HG03469 (cell line): ENCODE data around the gene MOB4.
"Not testable (repeated sequence)": the region's sequence is repeated elsewhere in the genome, so short reads cannot be mapped to it uniquely, and the experiment has no call there.

Experiments
- ATAC-seq: cut with Tn5 transposase; IDR thresholded peaks from one replicate; pipeline ENCODE4 v1.9.1; 2021; ENCODE audit warnings: mild to moderate bottlenecking, moderate library complexity, moderate number of reproducible peaks; ENCODE audit not compliant: unreplicated experiment

The MOB4 gene

DNA sequence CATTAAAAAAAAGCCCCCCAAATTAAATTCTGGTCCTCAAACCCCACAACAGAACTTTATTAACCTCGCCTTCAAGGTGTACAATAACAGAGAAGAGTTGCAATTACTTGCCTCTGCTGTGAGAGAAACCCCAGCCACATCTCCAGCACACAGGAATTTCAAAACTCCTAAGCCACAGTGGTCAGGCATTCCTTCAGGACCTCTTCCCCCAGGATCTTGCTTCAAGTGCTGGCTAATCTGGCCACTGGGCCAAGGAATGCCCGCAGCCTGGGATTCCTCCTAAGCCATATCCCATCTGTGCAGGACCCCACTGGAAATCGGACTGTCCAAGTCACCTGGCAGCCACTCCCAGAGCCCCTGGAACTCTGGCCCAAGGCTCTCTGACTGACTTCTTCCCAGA lies 64.3 kb downstream of the MOB4 start:
- ATAC-seq = not testable (repeated sequence)

GRCh38 chr2:197587255-197587654 lies 71.4 kb downstream of the MOB4 start:
- ATAC-seq = not testable (repeated sequence)

GRCh38 chr2:197591339-197592072 lies 75.6 kb downstream of the MOB4 start:
- ATAC-seq = no peak

- ATAC-seq = no peak
Measured at GRCh38 chr2:197596766-197597165, 80.9 kb downstream of the MOB4 start.

- no peak for ATAC-seq
Measured at GRCh38 chr2:197597166-197597565, 81.3 kb downstream of the MOB4 start.

DNA sequence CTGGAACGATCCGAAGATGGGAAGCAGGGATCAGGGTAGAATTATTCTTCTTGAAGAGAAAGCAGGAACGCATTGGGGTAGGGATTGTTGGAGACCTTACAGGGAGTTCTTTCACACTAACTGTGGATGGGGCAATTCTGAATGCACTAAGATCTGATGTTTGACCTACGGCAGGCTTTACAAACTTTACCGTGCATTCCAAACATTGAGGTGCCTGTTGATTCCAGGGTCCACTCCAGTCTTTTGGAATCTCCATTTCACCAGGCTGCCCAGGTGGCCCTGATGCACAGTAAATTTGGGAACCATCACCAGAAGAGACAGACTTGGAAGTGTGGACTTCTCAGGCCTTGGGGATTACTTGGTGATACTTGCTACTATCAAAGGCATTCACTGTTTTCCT lies 82.6 kb downstream of the MOB4 start:
- no peak for ATAC-seq

- ATAC-seq = peak; percentile 55
Measured at GRCh38 chr2:197599285-197599965, 83.6 kb downstream of the MOB4 start.

DNA sequence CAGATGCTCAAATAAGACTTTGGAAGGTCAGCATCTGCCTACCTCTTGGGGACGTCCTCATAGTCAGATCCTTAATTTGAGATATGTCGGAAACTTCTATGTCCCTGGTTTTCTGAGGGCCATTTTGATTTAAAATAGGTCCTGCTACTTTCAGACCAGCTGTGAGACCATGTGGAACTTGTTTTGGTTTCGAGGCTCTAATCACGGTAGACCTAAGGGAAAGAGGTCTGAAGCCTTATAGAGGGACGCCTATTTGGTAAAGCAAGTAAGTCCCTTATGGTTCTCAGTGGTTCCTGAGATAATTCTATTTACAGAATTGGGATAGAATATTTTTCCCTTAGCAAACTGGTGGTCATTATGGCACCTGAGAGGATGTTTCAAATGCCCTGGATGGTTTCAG lies 84.4 kb downstream of the MOB4 start:
- no peak for ATAC-seq

DNA sequence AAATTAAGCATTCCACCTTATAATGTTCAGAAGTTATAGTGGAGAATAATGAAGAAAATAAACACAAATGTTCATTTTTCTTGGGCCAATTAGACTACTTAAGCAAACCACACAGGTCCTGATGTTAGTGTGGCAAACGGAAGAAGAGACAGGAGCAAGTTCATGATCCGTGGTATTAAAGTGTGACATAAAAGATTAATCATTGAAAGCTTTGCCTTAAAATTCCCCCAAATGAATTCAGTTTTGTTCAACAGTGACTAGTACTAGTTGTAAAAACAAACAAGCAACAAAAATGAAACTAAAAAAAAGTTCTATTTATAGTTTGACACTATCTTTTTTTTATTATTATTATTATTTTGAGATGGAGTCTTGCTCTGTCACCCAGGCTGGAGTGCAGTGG lies 85.9 kb downstream of the MOB4 start:
- ATAC-seq = no peak
